GM10248 (cell line): ENCODE measurements around the gene RTL10.

Experiments used
- CTCF ChIA-PET: fragments of 300-600 bp; sonication (Branson Sonifier 250); formaldehyde crosslinking; extraction: SDS; loops from one replicate; lab custom pipeline; 2021; ENCODE audit warnings: antibody characterized with exemption; lab: Yijun Ruan, JAX
- POLR2A ChIA-PET: fragments of 350-650 bp; sonication (Branson Sonifier 250); formaldehyde crosslinking; extraction: SDS; loops from one replicate; lab custom pipeline; 2020; ENCODE audit warnings: antibody characterized with exemption; lab: Yijun Ruan, JAX
- DNase-seq: peaks from one replicate; pipeline ENCODE4 v3.0.0; 2012; ENCODE audit errors: extremely low spot score
- CTCF ChIP-seq: IDR thresholded peaks from 2 replicates; pipeline ENCODE4 v1.5.1; 2012; ENCODE audit warnings: mild to moderate bottlenecking, low read depth; ENCODE audit errors: extremely low read depth, missing control alignments, control extremely low read depth

RTL10 gene

GRCh38 chr22:19824212-19824925 lies 30.3 kb downstream of the RTL10 start:
- TF ChIP-seq CTCF = no peak
- DNase-seq = no peak
- ChIA-PET POLR2A (no interaction called here), CTCF (no interaction called here)

DNA sequence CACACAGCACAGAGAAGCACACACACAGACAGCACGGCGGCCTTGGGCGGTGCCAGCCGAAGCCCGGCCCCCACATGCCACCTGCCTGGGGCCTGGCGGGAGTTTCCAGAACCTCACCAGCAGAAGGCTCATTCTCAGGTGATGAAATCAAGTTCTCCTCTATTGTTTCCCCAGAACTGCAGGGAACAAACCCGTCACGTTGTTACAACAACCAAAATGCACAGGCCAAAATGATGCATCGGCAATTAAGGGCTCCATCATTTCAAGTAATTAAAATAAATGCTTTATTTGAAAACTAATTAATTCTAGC lies 30.8 kb downstream of the RTL10 start:
- POLR2A ChIA-PET = no interaction called here
- no peak for TF ChIP-seq CTCF
- no peak for DNase-seq
- CTCF ChIA-PET = no interaction called here

DNA sequence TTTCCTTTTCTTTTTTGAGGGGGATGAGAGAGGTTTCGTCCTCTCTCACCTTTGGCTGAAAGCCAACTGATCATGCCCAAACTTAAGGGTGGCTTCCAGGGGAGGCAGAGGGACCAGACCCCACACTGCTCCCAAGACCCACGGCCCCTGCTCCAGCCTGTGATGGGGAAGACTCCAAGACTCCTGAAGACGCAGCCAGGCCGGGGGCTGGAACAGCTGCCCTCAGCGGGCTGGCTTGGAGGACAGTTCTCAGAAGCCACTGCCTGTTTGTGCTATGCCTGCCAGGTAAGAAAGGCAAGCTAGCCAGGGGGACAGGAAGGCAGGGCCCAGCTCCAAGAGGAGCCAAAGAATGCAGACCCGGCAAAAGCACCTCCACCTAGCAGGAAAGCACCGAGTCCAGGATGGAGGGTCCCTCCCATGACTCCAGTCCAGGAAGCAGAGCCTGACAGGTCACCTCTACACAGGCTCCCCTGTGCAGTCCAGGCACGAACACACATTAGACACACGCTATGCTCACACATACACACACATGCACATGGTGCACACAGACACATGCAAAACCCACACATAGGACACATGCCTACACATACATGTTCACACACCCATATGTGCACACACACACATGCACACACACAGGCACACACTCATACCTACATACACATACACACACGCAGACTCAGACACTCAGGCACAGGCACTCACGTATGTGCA lies 31.3 kb downstream of the RTL10 start:
- no peak for DNase-seq
- TF ChIP-seq CTCF = no peak
- CTCF ChIA-PET = no interaction called here
- POLR2A ChIA-PET = no interaction called here

DNA sequence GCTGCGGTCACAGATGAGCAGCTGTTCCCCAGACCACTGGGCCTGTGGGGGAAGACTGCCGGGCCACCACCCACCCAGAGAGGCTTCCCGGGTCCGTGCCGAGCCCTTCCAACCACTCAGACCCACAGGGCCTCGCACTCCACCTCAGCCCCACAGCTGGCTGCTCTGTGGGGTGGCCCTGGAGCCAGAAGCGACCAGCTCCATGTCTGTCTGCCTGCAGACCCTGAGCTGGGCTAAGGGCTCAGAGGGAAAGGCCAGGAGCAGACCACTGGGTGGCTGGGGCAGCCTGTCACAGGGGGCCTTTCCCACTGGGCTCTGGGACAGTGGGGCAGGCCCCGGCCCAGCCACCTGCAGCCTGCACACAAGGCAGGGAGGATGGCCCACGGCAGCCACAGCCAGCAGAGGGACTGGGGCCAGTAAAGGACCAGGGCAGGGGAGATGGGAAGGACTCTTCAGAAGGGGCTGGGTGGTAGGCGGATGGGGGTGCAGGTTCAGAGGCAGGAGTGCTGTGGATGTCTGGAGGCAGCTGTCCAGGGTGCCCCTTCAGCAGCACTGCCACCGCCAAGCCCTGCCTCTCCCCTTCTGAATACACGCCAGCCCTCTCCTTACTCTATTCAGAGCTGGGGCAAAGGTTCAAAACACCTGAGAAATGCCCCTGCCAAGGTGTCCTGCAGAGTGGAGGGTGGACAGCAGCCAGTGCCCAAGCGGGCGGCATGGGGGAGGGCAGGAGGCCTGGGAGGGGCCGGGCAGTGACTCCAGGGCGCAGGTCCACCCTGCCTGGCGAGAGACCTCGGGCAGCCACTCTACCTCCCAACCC lies 32.2 kb downstream of the RTL10 start:
- ChIA-PET CTCF (no interaction called here), POLR2A (no interaction called here)
- no peak for TF ChIP-seq CTCF
- DNase-seq = no peak

DNA sequence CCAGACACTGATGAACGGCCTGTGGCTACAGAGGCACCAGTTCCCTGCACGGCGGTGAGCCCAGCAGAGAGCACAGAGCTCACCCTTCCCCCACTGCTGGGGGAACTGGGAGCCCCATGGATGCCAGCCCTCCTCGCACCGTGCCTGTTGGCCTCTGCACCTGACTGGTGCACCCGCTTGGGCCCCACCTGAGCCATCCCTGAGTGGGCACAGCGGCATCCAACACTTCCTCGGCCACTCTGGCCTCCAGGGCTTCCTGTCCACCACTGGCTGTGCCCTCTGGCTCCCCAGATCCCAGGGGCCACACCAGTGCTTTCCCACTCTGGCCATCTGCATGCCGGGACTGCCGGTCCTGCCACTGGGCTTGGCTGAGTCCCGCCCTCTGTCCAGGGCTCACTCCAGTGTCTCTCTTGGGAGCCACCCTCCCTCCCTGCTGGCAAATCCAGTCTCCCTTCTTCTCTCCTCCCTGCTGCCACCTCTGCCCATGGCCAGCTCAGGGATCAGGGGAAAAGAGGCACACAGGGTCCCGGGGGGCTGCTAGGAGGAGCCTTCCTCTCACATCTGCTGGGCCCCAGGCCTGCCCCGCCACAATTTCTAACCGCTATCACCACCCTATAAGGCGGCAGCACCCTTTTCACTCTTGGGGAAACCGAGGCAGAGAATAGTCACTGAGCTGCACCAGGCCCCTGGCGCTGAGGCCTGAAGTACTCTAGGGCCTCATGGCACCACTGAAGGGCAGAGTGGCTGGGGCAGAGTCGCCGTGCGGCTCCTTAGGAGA lies 33.0 kb downstream of the RTL10 start:
- TF ChIP-seq CTCF = no peak
- no peak for DNase-seq
- ChIA-PET CTCF (interaction anchor here (2.0 kb wide), 1 partner anchor 92 kb away, joined by 5 read pairs; no protein-coding TSS in a partner anchor), POLR2A (no interaction called here)
